PC-3 (cell line): ENCODE results near the gene COL10A1.

Experiments
- CTCF ChIP-seq: fragments of 300-600 bp; sonication (generic); conservative IDR thresholded peaks from 2 replicates; pipeline ENCODE4 v1.5.1; 2017; ENCODE audit warnings: antibody characterized with exemption, low read depth, mild to moderate bottlenecking, low read length
- EZH2 ChIP-seq: fragments of 300-600 bp; sonication (generic); IDR thresholded peaks from one replicate; pipeline ENCODE4 v1.6.1; 2017; ENCODE audit warnings: antibody characterized with exemption, mild to moderate bottlenecking, low read length; ENCODE audit not compliant: unreplicated experiment

- no peak for TF ChIP-seq CTCF
- no peak for TF ChIP-seq EZH2
Observed at GRCh38 chr6:116101302-116101718, 24.6 kb downstream of the COL10A1 start.
